Esophagus (tissue), 2 donors: Measurements from ENCODE around the gene AHCYL1. TPM values are rescaled to one million over a fixed set of nuclear protein-coding genes. Genes with fewer than 3 reads are reported as not detected.

Experiments used
- H3K27ac ChIP-seq, 2 donors: one replicate each; pipeline ENCODE4 v1.5.1; 2013; ENCODE audit warnings: low read depth in 2 of 2, mild to moderate bottlenecking in 2 of 2, inconsistent platforms in 1 of 2, low read length in 1 of 2, moderate library complexity in 1 of 2
- H3K27me3 ChIP-seq, 2 donors: one replicate each; pipeline ENCODE4 v1.6.1; 2013; ENCODE audit warnings: low read length in 2 of 2, control low read depth in 1 of 2, mild to moderate bottlenecking in 1 of 2; ENCODE audit not compliant: insufficient read depth in 2 of 2, control insufficient read depth in 1 of 2
- H3K36me3 ChIP-seq, 2 donors: one replicate each; pipeline ENCODE4 v1.6.1; 2013; ENCODE audit warnings: low read length in 1 of 2; ENCODE audit not compliant: control insufficient read depth in 2 of 2, insufficient read depth in 2 of 2
- H3K4me1 ChIP-seq, 2 donors: one replicate each; pipeline ENCODE4 v1.6.1; 2013; ENCODE audit warnings: low read length in 1 of 2; ENCODE audit not compliant: control insufficient read depth in 2 of 2, insufficient read depth in 2 of 2
- H3K4me3 ChIP-seq, 2 donors: one replicate each; pipeline ENCODE4 v1.5.1; 2013; ENCODE audit warnings: low read length in 2 of 2, mild to moderate bottlenecking in 2 of 2, low read depth in 1 of 2, moderate library complexity in 1 of 2
- H3K9me3 ChIP-seq, 2 donors: one replicate each; pipeline ENCODE4 v1.6.1; 2013; ENCODE audit warnings: mild to moderate bottlenecking in 2 of 2, low read depth in 1 of 2, low read length in 1 of 2, moderate library complexity in 1 of 2; ENCODE audit not compliant: control insufficient read depth in 2 of 2, insufficient read depth in 1 of 2
- WGBS, 2 donors: extraction: QIAGEN DNeasy Blood & Tissue Kit; methylation state at CpG; one replicate each; pipeline ENCODE4 v1.1.7; 2013; 5-methylcytosine and 5-hydroxymethylcytosine counted together
- polyA plus RNA-seq, 2 donors: library from polyadenylated mRNA; stranded (reverse); fragments of 200-250 nt; gene quantifications; one replicate each; pipeline ENCODE4 v1.2.3, GENCODE V29; 2013
- donor health status: healthy with polysubstance abuse.
- donor health status: Bipolar disorder and iron deficiency.

Gene AHCYL1
- polyA plus RNA-seq, 2 donors = 22.6 to 34.7 TPM

GRCh38 chr1:110043016-110043415 is 58.5 kb downstream of the AHCYL1 start:
- no peak overlapping the region for H3K27ac ChIP-seq
- peaks cover 39 to 66% of the 10 kb centered on the region in 2 donors for H3K36me3 ChIP-seq
- H3K4me1 ChIP-seq = no peaks in the 10 kb centered on the region
- H3K27me3 ChIP-seq = no peaks in the 10 kb centered on the region
- 95 to 96% methylated on average over 10 of the region's 10 CpGs for WGBS, 2 donors
- H3K4me3 ChIP-seq = no peak overlapping the region
- no peaks in the 10 kb centered on the region for H3K9me3 ChIP-seq

- Histone ChIP-seq H3K9me3 (no peaks in the 10 kb centered on the region), H3K27me3 (no peaks in the 10 kb centered on the region), H3K4me3 (no peak overlapping the region), H3K36me3 (peaks cover 27 to 59% of the 10 kb centered on the region in 2 donors), H3K27ac (no peak overlapping the region), H3K4me1 (no peaks in the 10 kb centered on the region)
- WGBS, 2 donors = 71 to 76% methylated on average over 3 of the region's 3 CpGs
Measured at GRCh38 chr1:110047463-110047862, 62.9 kb downstream of the AHCYL1 start.

DNA sequence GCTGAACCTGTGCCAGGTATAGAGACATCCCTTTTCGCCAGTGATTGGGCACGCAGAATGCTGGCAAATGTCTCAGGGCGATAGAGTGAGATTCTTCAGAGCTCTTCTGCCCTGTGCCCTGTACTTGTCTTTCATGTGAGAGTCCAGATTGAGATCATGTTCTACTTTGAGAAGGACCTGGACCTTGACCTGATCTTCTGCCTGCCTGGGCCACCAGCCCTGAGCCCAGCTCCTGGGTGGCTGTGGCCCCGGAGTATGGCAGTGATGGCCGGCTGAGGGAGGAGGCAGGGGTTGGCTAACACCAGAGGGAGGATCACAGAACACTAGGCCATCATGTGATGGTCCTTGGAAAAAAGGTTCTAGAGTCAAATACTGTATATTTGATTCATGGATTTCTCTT is 63.7 kb downstream of the AHCYL1 start:
- Histone ChIP-seq H3K9me3 (no peaks in the 10 kb centered on the region), H3K4me1 (no peaks in the 10 kb centered on the region), H3K27me3 (no peaks in the 10 kb centered on the region), H3K36me3 (peaks cover 21 to 58% of the 10 kb centered on the region in 2 donors), H3K27ac (no peak overlapping the region), H3K4me3 (no peak overlapping the region)
- WGBS, 2 donors = 91% methylated on average over 5 of the region's 5 CpGs

- no peak overlapping the region for H3K27ac ChIP-seq
- H3K4me3 ChIP-seq = no peak overlapping the region
- H3K4me1 ChIP-seq = no peaks in the 10 kb centered on the region
- 71 to 72% methylated on average over 9 of the region's 9 CpGs for WGBS, 2 donors
- H3K9me3 ChIP-seq = no peaks in the 10 kb centered on the region
- H3K27me3 ChIP-seq = no peaks in the 10 kb centered on the region
- peaks cover 15 to 59% of the 10 kb centered on the region in 2 donors for H3K36me3 ChIP-seq
Measured at GRCh38 chr1:110048923-110049601, 64.5 kb downstream of the AHCYL1 start.

DNA sequence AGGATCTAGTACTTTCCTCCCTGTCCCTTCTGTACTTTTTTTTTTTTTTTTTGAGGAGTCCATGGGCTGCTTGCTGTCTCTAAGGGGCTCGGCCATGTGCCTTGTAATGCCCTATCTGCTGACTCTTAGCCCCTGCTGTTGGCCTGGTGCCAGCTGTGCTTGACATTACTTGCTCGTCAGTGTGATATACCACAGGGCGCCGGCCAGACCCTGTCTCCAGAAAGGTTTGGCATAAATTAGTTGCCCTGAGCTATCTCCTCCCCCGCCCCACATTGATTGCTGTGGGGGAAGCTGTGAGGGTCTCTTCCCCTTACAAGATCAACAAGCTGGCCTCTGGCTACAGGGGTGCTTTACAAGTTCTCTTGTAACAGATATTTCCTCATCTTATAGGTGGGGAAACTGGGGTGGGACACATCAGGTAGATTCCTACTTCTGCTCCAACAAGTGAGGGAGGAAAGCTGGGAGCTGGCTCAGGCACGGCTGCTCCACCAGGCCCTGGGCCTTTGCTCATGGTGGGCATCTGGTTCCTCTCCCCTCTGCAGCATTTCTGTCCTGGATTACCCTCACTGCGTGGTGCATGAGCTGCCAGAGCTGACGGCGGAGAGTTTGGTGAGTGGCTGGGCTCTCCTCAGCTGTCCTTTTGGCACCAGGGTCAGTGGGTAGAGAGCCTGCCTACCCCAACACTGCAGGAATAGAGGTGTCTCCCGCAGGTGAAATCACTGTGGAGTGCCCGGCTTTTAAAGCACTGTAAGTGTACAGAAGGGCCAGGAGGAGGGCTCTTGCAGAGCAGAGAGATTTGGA is 65.4 kb downstream of the AHCYL1 start:
- Histone ChIP-seq H3K9me3 (no peaks in the 10 kb centered on the region), H3K27ac (no peak overlapping the region), H3K4me1 (no peaks in the 10 kb centered on the region), H3K27me3 (no peaks in the 10 kb centered on the region), H3K4me3 (no peak overlapping the region), H3K36me3 (peaks cover 19 to 64% of the 10 kb centered on the region in 2 donors)
- 76 to 78% methylated on average over 11 of the region's 11 CpGs for WGBS, 2 donors

- Histone ChIP-seq H3K4me3 (no peak overlapping the region), H3K9me3 (no peaks in the 10 kb centered on the region), H3K27ac (no peak overlapping the region), H3K36me3 (peaks cover 26 to 64% of the 10 kb centered on the region in 2 donors), H3K4me1 (no peaks in the 10 kb centered on the region), H3K27me3 (no peaks in the 10 kb centered on the region)
- 54 to 68% methylated on average over 4 of the region's 4 CpGs for WGBS, 2 donors
Measured at GRCh38 chr1:110050602-110051261, 66.2 kb downstream of the AHCYL1 start.

DNA sequence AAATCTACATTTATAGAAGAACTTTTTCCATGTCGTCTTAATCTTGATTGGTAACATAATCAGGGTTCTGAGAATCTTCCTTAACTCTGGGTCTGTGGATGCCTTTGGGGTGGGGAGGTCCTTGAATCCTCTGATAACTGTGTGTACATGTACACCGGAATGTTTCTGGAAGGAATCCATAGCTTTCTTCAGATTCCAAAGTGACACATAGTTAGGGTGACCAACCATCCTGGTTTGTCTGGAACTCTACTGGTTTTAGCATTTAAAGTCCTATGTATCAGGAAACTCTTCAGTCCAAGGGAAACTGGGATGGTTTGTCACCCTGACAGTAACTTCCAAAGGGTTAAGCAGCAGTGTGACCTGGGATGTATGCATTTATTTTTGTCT is 66.7 kb downstream of the AHCYL1 start:
- H3K4me3 ChIP-seq = no peak overlapping the region
- WGBS, 2 donors = 57 to 65% methylated on average over 2 of the region's 2 CpGs
- H3K9me3 ChIP-seq = no peaks in the 10 kb centered on the region
- peaks cover 26 to 67% of the 10 kb centered on the region in 2 donors for H3K36me3 ChIP-seq
- H3K4me1 ChIP-seq = no peaks in the 10 kb centered on the region
- no peak overlapping the region for H3K27ac ChIP-seq
- H3K27me3 ChIP-seq = no peaks in the 10 kb centered on the region

GRCh38 chr1:110053552-110054428 is 69.2 kb downstream of the AHCYL1 start:
- peaks cover 25 to 64% of the 10 kb centered on the region in 2 donors for H3K36me3 ChIP-seq
- no peaks in the 10 kb centered on the region for H3K9me3 ChIP-seq
- peaks cover 0 to 3% of the 10 kb centered on the region in 2 donors for H3K4me1 ChIP-seq
- 64 to 67% methylated on average over 16 of the region's 16 CpGs for WGBS, 2 donors
- H3K4me3 ChIP-seq = no peak overlapping the region
- H3K27ac ChIP-seq = no peak overlapping the region
- H3K27me3 ChIP-seq = no peaks in the 10 kb centered on the region
